Middle frontal gyrus (tissue), 1 donor: ENCODE measurements around the gene SLC44A1.

Experiments
- DNase-seq: peaks from one replicate; pipeline ENCODE4 v3.0.0-alpha.2; 2015; ENCODE audit warnings: low spot score; ENCODE audit errors: extremely low spot score

Gene SLC44A1

GRCh38 chr9:105457560-105458294 is 213.3 kb downstream of the SLC44A1 start:
- DNase-seq: no peak

GRCh38 chr9:105458404-105458803 is 214.0 kb downstream of the SLC44A1 start:
- no peak for DNase-seq

- DNase-seq: no peak
Observed at GRCh38 chr9:105459336-105459735, 214.9 kb downstream of the SLC44A1 start.

GRCh38 chr9:105466898-105467455 is 222.5 kb downstream of the SLC44A1 start:
- DNase-seq: no peak

GRCh38 chr9:105468875-105469274 is 224.4 kb downstream of the SLC44A1 start:
- DNase-seq: no peak

GRCh38 chr9:105473221-105473620 is 228.8 kb downstream of the SLC44A1 start:
- no peak for DNase-seq

- no peak for DNase-seq
Observed at GRCh38 chr9:105475302-105475701, 230.9 kb downstream of the SLC44A1 start.

- DNase-seq: no peak
Observed at GRCh38 chr9:105479846-105480245, 235.4 kb downstream of the SLC44A1 start.

- DNase-seq: no peak
Observed at GRCh38 chr9:105483618-105484017, 239.2 kb downstream of the SLC44A1 start.

GRCh38 chr9:105484226-105484625 is 239.8 kb downstream of the SLC44A1 start:
- DNase-seq: no peak

- no peak for DNase-seq
Observed at GRCh38 chr9:105485131-105485530, 240.7 kb downstream of the SLC44A1 start.
